ACC112 (cell line): ENCODE measurements around the gene BMP2K.

ENCODE experiments used
- H2AFZ ChIP-seq: fragments of 200-600 bp; sonication (generic); one replicate; pipeline ENCODE4 v1.6.0; 2017; ENCODE audit warnings: antibody characterized with exemption, low read length; ENCODE audit not compliant: unreplicated experiment
- H3K27ac ChIP-seq: fragments of 200-600 bp; sonication (generic); 2 replicates; pipeline ENCODE4 v1.5.1; 2014; ENCODE audit warnings: low read depth, mild to moderate bottlenecking, antibody characterized with exemption, low read length, moderate library complexity
- H3K27me3 ChIP-seq: fragments of 200-600 bp; sonication (generic); 2 replicates; pipeline ENCODE4 v1.6.1; 2014; ENCODE audit warnings: mild to moderate bottlenecking, antibody characterized with exemption, low read length, moderate library complexity, mixed read lengths; ENCODE audit not compliant: insufficient read depth
- H3K36me3 ChIP-seq: fragments of 200-600 bp; sonication (generic); 2 replicates; pipeline ENCODE4 v1.6.1; 2016; ENCODE audit warnings: mild to moderate bottlenecking, antibody characterized with exemption, low read length, moderate library complexity, mixed read lengths; ENCODE audit not compliant: insufficient read depth
- H3K4me1 ChIP-seq: fragments of 200-600 bp; sonication (generic); one replicate; pipeline ENCODE4 v1.6.1; 2016; ENCODE audit warnings: low read length, mixed read lengths; ENCODE audit not compliant: insufficient read depth, unreplicated experiment, control insufficient read depth
- H3K4me3 ChIP-seq: fragments of 200-600 bp; sonication (generic); 2 replicates; pipeline ENCODE4 v1.5.1; 2014; ENCODE audit warnings: mild to moderate bottlenecking, low read depth, low read length
- H3K79me2 ChIP-seq: fragments of 200-600 bp; sonication (generic); one replicate; pipeline ENCODE4 v1.6.0; 2016; ENCODE audit warnings: low read length; ENCODE audit not compliant: control insufficient read depth, unreplicated experiment, insufficient read depth

Gene BMP2K

GRCh38 chr4:78949735-78950134 lies 173.6 kb downstream of the BMP2K start:
- no peak overlapping the region for H3K4me3 ChIP-seq
- H3K27me3 ChIP-seq: no peaks in the 10 kb centered on the region
- H3K79me2 ChIP-seq: no peaks in the 10 kb centered on the region
- H3K27ac ChIP-seq: no peak overlapping the region
- H3K36me3 ChIP-seq: no peaks in the 10 kb centered on the region
- H2AFZ ChIP-seq: no peak overlapping the region
- no peaks in the 10 kb centered on the region for H3K4me1 ChIP-seq

GRCh38 chr4:78951862-78952472 lies 175.8 kb downstream of the BMP2K start:
- no peak overlapping the region for H3K27ac ChIP-seq
- H3K27me3 ChIP-seq: no peaks in the 10 kb centered on the region
- H3K4me1 ChIP-seq: no peaks in the 10 kb centered on the region
- H2AFZ ChIP-seq: no peak overlapping the region
- no peaks in the 10 kb centered on the region for H3K36me3 ChIP-seq
- no peak overlapping the region for H3K4me3 ChIP-seq
- no peaks in the 10 kb centered on the region for H3K79me2 ChIP-seq

DNA sequence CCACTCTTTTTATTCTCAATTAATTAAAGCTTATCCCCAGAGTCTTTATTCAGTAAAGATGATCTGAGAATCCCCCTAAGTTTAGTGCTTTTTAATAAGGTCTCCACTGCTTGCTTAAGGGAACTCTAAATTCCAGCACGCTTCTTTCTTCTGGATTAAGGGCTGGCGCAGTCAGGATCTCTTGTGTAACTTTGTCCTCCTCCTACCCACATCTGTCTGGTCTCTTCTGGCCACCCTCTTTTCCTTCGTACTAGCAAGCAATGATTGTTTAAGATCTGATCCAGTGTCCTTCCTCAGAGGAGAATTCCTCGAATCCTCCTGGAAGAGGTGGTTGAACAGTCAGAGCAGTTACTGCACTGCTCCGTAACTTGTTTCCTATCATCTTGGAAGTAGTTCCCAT lies 177.1 kb downstream of the BMP2K start:
- no peaks in the 10 kb centered on the region for H3K79me2 ChIP-seq
- H3K36me3 ChIP-seq: no peaks in the 10 kb centered on the region
- H3K4me3 ChIP-seq: no peak overlapping the region
- H2AFZ ChIP-seq: no peak overlapping the region
- H3K4me1 ChIP-seq: no peaks in the 10 kb centered on the region
- H3K27me3 ChIP-seq: no peaks in the 10 kb centered on the region
- H3K27ac ChIP-seq: no peak overlapping the region

- Histone ChIP-seq H3K79me2 (no peaks in the 10 kb centered on the region), H3K27ac (no peak overlapping the region), H2AFZ (no peak overlapping the region), H3K4me1 (no peaks in the 10 kb centered on the region), H3K27me3 (no peaks in the 10 kb centered on the region), H3K4me3 (no peak overlapping the region), H3K36me3 (no peaks in the 10 kb centered on the region)
These were observed 177.9 kb downstream of the BMP2K start for GRCh38 chr4:78953769-78954666.

- Histone ChIP-seq H2AFZ (no peak overlapping the region), H3K36me3 (no peaks in the 10 kb centered on the region), H3K27ac (no peak overlapping the region), H3K79me2 (no peaks in the 10 kb centered on the region), H3K4me3 (no peak overlapping the region), H3K4me1 (no peaks in the 10 kb centered on the region), H3K27me3 (no peaks in the 10 kb centered on the region)
These were observed 180.8 kb downstream of the BMP2K start for GRCh38 chr4:78956975-78957374.

- Histone ChIP-seq H3K79me2 (no peaks in the 10 kb centered on the region), H3K27ac (no peak overlapping the region), H3K4me3 (no peak overlapping the region), H3K27me3 (no peaks in the 10 kb centered on the region), H3K36me3 (no peaks in the 10 kb centered on the region), H2AFZ (no peak overlapping the region), H3K4me1 (no peaks in the 10 kb centered on the region)
These were observed 184.8 kb downstream of the BMP2K start for GRCh38 chr4:78960926-78961325.
